Activated CD4-positive, alpha-beta memory T cell treated with anti-CD3 and anti-CD28 coated beads for 36 hours (primary cell): ENCODE results near the gene RAPH1. TPM values are rescaled to one million over a fixed set of nuclear protein-coding genes. Genes with fewer than 3 reads are reported as not detected.
"Not testable (repeated sequence)": the region's sequence is repeated elsewhere in the genome, so short reads cannot be mapped to it uniquely, and the experiment has no call there.

Experiments
- CTCF ChIA-PET: fragments of 350-600 bp; sonication (Branson Sonifier 250); formaldehyde crosslinking; loops from one replicate; lab custom pipeline; 2021; ENCODE audit warnings: antibody characterized with exemption, inconsistent platforms; lab: Charles Lee
- POLR2A ChIA-PET: fragments of 350-600 bp; sonication (Branson Sonifier 250); formaldehyde crosslinking; loops from one replicate; lab custom pipeline; 2021; ENCODE audit warnings: antibody characterized with exemption; lab: Charles Lee
- DNase-seq: peaks from one replicate; pipeline ENCODE4 v3.0.0-alpha.2; 2020
- H3K27ac Mint-ChIP-seq: one replicate; pipeline ENCODE4 v1.8.0; 2021; ENCODE audit warnings: mixed read lengths
- H3K27me3 Mint-ChIP-seq: one replicate; pipeline ENCODE4 v1.8.0; 2021; ENCODE audit warnings: mixed read lengths
- H3K36me3 Mint-ChIP-seq: one replicate; pipeline ENCODE4 v1.8.0; 2021; ENCODE audit warnings: mixed read lengths
- H3K4me1 Mint-ChIP-seq: one replicate; pipeline ENCODE4 v1.8.0; 2021; ENCODE audit warnings: low read depth, mixed read lengths
- H3K4me3 Mint-ChIP-seq: one replicate; pipeline ENCODE4 v1.8.0; 2021; ENCODE audit warnings: mild to moderate bottlenecking, mixed read lengths
- H3K9me3 Mint-ChIP-seq: one replicate; pipeline ENCODE4 v1.8.0; 2021; ENCODE audit warnings: mixed read lengths
- intact Hi-C: fragments of 100-400 bp; cut with micrococcal nuclease; formaldehyde crosslinking; loops from one replicate; pipeline ENCODE4 v1.15.1; 2023
- total RNA-seq, 2 experiments: library from RNA; stranded (reverse); gene quantifications; one replicate each; pipeline ENCODE4 v1.2.3, GENCODE V29; 2021

The RAPH1 gene
- total RNA-seq, 2 experiments from 2014 or later, result 11.5 to 13.1 TPM

- peaks cover 4% of the 10 kb centered on the region for H3K9me3 Mint-ChIP-seq
- CTCF ChIA-PET, result no interaction called here
- POLR2A ChIA-PET, result no interaction called here
- H3K4me3 Mint-ChIP-seq, result no peak overlapping the region
- no peaks in the 10 kb centered on the region for H3K27me3 Mint-ChIP-seq
- H3K27ac Mint-ChIP-seq, result no peak overlapping the region
- intact Hi-C loops, result no loop called here
- H3K36me3 Mint-ChIP-seq, result peaks cover 2% of the 10 kb centered on the region
- no peak for DNase-seq
- peaks cover 4% of the 10 kb centered on the region for H3K4me1 Mint-ChIP-seq
Measured at GRCh38 chr2:203510256-203510940, 24.7 kb downstream of the RAPH1 start.

DNA sequence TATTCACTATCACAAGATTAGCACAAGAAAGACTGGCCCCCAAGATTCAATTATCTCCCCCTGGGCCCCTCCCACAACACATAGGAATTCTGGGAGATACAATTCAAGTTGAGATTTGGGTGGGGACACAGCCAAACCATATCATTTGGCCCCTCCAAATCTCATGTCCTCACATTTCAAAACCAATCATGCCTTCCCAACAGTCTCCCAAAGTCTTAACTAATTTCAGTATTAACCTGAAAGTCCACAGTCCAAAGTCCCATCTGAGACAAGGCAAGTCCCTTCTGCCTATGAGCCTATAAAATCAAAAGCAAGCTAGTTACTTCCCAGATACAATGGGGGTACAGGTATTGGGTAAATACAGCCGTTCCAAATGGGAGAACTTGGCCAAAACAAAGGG lies 31.6 kb downstream of the RAPH1 start:
- POLR2A ChIA-PET, DNase-seq, H3K27ac Mint-ChIP-seq, H3K27me3 Mint-ChIP-seq, intact Hi-C loops, H3K4me3 Mint-ChIP-seq, H3K9me3 Mint-ChIP-seq, CTCF ChIA-PET, H3K36me3 Mint-ChIP-seq: not testable (repeated sequence)
- H3K4me1 Mint-ChIP-seq, result peaks cover 11% of the 10 kb centered on the region

GRCh38 chr2:203501873-203502272 lies 33.2 kb downstream of the RAPH1 start:
- Mint-ChIP-seq H3K36me3 (peaks cover 5% of the 10 kb centered on the region), H3K4me1 (peaks cover 12% of the 10 kb centered on the region), H3K27ac (no peak overlapping the region), H3K27me3 (no peaks in the 10 kb centered on the region), H3K9me3 (no peaks in the 10 kb centered on the region), H3K4me3 (no peak overlapping the region)
- DNase-seq, result no peak
- intact Hi-C loops, result no loop called here
- ChIA-PET CTCF (no interaction called here), POLR2A (interaction anchor here (0.7 kb wide), 1 partner anchor 35 kb away, joined by 4 read pairs; no protein-coding TSS in a partner anchor)

DNA sequence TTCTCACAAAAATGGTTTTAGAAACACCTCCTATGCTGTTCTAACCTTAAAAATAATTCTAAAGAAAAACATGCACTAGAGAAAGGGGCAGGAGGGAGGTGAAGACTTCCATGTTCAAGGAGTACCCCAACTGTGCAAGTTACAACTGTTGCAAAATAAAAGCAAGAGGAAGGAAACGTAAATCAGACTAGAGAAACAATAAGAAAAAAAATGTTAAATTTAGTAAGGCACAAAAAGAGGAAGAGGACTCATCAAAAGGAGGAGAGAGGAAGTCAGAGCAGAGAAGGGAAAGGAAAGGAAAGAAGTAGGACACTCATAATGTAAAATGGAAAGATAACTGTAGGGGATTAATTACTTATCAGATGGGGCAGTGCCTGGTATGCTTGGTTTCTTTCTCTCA lies 34.1 kb downstream of the RAPH1 start:
- DNase-seq, result no peak
- POLR2A ChIA-PET, result no interaction called here
- Mint-ChIP-seq H3K27me3 (no peaks in the 10 kb centered on the region), H3K36me3 (peaks cover 5% of the 10 kb centered on the region), H3K27ac (no peak overlapping the region), H3K4me1 (peaks cover 12% of the 10 kb centered on the region), H3K9me3 (no peaks in the 10 kb centered on the region), H3K4me3 (no peak overlapping the region)
- intact Hi-C loops, result no loop called here
- CTCF ChIA-PET, result no interaction called here

DNA sequence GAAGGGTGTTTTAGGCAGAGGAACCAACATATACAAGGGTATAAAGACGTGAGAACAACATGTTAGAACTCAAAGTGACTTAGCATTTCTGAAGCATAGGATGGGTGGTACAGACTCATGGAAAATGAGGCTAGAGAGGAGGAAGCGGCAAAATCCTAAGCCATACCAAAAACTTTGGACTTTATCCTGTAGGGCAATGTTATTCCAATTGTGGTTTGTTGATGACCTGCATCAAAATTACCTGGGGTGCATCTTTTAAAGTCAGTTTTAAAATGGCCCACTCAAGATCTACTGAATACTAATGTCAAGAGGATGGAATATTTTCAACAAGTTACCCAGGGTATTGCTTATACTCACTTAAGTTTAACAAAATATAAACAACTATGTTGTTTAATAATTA lies 34.8 kb downstream of the RAPH1 start:
- intact Hi-C loops, result no loop called here
- ChIA-PET CTCF (no interaction called here), POLR2A (no interaction called here)
- H3K9me3 Mint-ChIP-seq, result no peaks in the 10 kb centered on the region
- DNase-seq, result no peak
- H3K27me3 Mint-ChIP-seq, result no peaks in the 10 kb centered on the region
- no peak overlapping the region for H3K4me3 Mint-ChIP-seq
- peaks cover 12% of the 10 kb centered on the region for H3K4me1 Mint-ChIP-seq
- peaks cover 6% of the 10 kb centered on the region for H3K36me3 Mint-ChIP-seq
- H3K27ac Mint-ChIP-seq, result no peak overlapping the region

GRCh38 chr2:203498161-203498560 lies 36.9 kb downstream of the RAPH1 start:
- POLR2A ChIA-PET, result no interaction called here
- no peak overlapping the region for H3K4me3 Mint-ChIP-seq
- intact Hi-C loops, result no loop called here
- H3K27me3 Mint-ChIP-seq, result no peaks in the 10 kb centered on the region
- H3K4me1 Mint-ChIP-seq, result peaks cover 16% of the 10 kb centered on the region
- no peak overlapping the region for H3K27ac Mint-ChIP-seq
- peaks cover 5% of the 10 kb centered on the region for H3K36me3 Mint-ChIP-seq
- DNase-seq, result no peak
- CTCF ChIA-PET, result no interaction called here
- H3K9me3 Mint-ChIP-seq, result no peaks in the 10 kb centered on the region

GRCh38 chr2:203492965-203493364 lies 42.1 kb downstream of the RAPH1 start:
- Mint-ChIP-seq H3K27me3 (no peaks in the 10 kb centered on the region), H3K27ac (no peak overlapping the region), H3K36me3 (peaks cover 10% of the 10 kb centered on the region), H3K4me1 (peaks cover 12% of the 10 kb centered on the region), H3K9me3 (no peaks in the 10 kb centered on the region), H3K4me3 (no peak overlapping the region)
- intact Hi-C loops, result no loop called here
- ChIA-PET POLR2A (no interaction called here), CTCF (interaction anchor here (1.5 kb wide), 1 partner anchor 322 kb away, joined by 4 read pairs; no protein-coding TSS in a partner anchor)
- no peak for DNase-seq

GRCh38 chr2:203490391-203490790 lies 44.7 kb downstream of the RAPH1 start:
- H3K9me3 Mint-ChIP-seq, result no peaks in the 10 kb centered on the region
- ChIA-PET POLR2A (no interaction called here), CTCF (no interaction called here)
- no peaks in the 10 kb centered on the region for H3K27me3 Mint-ChIP-seq
- H3K36me3 Mint-ChIP-seq, result peaks cover 11% of the 10 kb centered on the region
- H3K4me1 Mint-ChIP-seq, result peaks cover 13% of the 10 kb centered on the region
- H3K4me3 Mint-ChIP-seq, result no peak overlapping the region
- no peak overlapping the region for H3K27ac Mint-ChIP-seq
- intact Hi-C loops, result no loop called here
- no peak for DNase-seq

- Mint-ChIP-seq H3K27ac (no peak overlapping the region), H3K4me1 (peaks cover 16% of the 10 kb centered on the region), H3K4me3 (no peak overlapping the region), H3K9me3 (no peaks in the 10 kb centered on the region), H3K36me3 (peaks cover 7% of the 10 kb centered on the region), H3K27me3 (no peaks in the 10 kb centered on the region)
- intact Hi-C loops, result no loop called here
- POLR2A ChIA-PET, result no interaction called here
- DNase-seq, result no peak
- CTCF ChIA-PET, result interaction anchor here (6.1 kb wide), 1 partner anchor 325 kb away, joined by 75 read pairs; no protein-coding TSS in a partner anchor
Measured at GRCh38 chr2:203489531-203489930, 45.6 kb downstream of the RAPH1 start.

DNA sequence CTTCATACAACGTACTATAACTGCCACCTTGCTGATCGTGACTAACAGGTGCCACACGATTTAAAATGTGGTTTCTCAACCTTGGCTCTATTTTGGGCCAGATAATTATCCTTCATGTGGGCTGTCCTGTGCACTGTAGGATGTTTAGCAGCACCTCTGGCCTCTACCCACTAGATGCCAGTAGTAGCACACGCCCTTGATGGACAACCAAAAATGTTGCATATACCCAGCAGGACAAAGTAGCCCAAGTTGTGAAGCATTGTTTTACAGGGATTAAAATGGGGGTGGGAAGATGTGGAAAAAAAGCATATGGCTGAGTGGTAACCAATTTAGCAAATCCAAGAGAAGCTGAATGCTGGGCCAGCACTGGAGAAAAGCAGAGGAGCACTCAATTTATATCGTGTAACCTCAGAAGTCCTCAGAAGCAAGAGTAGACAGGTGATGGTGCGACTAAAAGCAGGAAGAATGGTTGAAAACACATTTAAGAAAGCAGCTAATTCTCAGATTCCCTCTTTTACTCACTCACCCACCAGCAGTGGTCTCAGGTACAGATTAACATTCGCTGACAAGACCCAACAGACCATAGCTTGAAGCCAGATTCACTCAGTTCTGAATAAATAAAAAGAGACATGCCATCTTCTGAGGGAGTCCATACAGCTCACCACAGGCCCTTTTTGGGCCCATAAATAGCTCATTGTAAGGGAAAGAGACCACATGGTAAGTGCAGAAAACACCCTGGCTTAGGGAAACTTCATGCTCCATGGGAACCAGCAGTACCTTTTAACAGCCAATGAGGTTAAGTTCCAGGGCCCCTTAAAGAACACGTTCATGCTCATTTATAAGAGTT lies 50.6 kb downstream of the RAPH1 start:
- H3K9me3 Mint-ChIP-seq, result no peaks in the 10 kb centered on the region
- POLR2A ChIA-PET, result no interaction called here

DNA sequence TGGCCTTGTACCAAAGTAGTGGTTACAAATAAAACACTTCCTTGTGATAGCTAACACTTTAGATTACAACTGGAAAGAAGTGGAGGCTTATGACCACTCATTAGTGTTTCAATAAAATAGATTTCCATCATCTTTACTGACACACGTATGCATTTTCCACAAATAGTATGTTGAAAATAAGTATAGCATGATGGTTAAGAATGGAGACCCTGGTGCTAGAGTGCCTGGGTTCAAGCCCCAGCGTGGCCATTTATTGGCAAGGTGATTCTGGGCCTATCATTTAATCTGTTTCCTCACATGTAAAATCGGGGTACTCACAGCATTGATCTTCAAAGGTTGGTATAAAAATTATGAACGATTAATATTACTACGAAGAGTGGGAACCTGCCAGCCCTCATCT lies 54.5 kb downstream of the RAPH1 start:
- Mint-ChIP-seq H3K27me3 (no peaks in the 10 kb centered on the region), H3K4me1 (peaks cover 8% of the 10 kb centered on the region), H3K36me3 (no peaks in the 10 kb centered on the region), H3K27ac (no peak overlapping the region), H3K9me3 (no peaks in the 10 kb centered on the region), H3K4me3 (no peak overlapping the region)
- intact Hi-C loops, result loop anchor here (5.0 kb wide), 2 partner anchors 97 to 227 kb away; partner anchors contain the start of gene CD28
- POLR2A ChIA-PET, result no interaction called here
- CTCF ChIA-PET, result interaction anchor here (1.5 to 1.6 kb wide), 2 partner anchors 334 to 337 kb away, joined by 3 to 5 read pairs; no protein-coding TSS in a partner anchor
- DNase-seq, result no peak

More for the DNA sequence above, 50.6 kb downstream of the RAPH1 start:
- Mint-ChIP-seq H3K27ac (peak overlapping the region; percentile 1), H3K36me3 (peaks cover 3% of the 10 kb centered on the region), H3K27me3 (no peaks in the 10 kb centered on the region), H3K4me3 (no peak overlapping the region), H3K4me1 (peaks cover 10% of the 10 kb centered on the region)
- intact Hi-C loops, result loop anchor here (1.0 to 5.0 kb wide), 5 partner anchors 93 to 424 kb away; partner anchors contain the start of gene CD28
- CTCF ChIA-PET, result interaction anchor here (0.7 to 6.1 kb wide), 10 partner anchors 50 to 425 kb away, joined by 3 to 75 read pairs (median 4); partner anchors contain the start of gene RAPH1
- DNase-seq, result peak; percentile 59

DNA sequence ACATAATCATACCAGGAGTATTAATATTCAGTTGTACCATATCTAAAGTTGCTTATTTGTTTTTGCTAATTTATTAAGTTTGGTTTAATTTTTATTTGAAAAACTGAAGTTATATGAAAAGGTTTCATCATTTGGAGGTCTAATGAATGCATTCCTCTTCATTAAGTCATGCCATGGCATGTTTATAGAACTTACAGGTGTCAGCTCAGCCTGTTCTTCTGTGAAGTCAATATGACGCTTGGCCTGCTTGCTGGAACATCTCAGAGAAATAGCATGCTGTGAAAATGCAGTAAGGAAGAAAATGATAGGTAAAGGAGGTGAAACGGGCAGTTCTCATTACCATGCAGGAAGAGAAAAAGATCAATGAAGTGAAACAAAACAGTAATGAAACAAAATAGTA lies 58.2 kb downstream of the RAPH1 start:
- Mint-ChIP-seq H3K27ac (no peak overlapping the region), H3K9me3 (no peaks in the 10 kb centered on the region), H3K27me3 (no peaks in the 10 kb centered on the region), H3K36me3 (no peaks in the 10 kb centered on the region), H3K4me3 (no peak overlapping the region), H3K4me1 (no peaks in the 10 kb centered on the region)
- DNase-seq, result no peak
- intact Hi-C loops, result no loop called here
- CTCF ChIA-PET, result no interaction called here
- POLR2A ChIA-PET, result interaction anchor here (0.6 kb wide), 1 partner anchor 200 kb away, joined by 3 read pairs; no protein-coding TSS in a partner anchor
